Stimulated activated CD8-positive, alpha-beta memory T cell treated with anti-CD3 and anti-CD28 coated beads, Interleukin-12 subunit alpha, Interleukin-12 subunit beta, amount 100 ng/mL, for 4 hours (primary cell): Measurements from ENCODE around the gene HBS1L.
A peak's percentile ranks its signal among the peaks of the same experiment; 100 is the strongest.

Source experiments
- DNase-seq: peaks from one replicate; pipeline ENCODE4 v3.0.0-alpha.2; 2020; ENCODE audit warnings: low read depth

Gene HBS1L

DNA sequence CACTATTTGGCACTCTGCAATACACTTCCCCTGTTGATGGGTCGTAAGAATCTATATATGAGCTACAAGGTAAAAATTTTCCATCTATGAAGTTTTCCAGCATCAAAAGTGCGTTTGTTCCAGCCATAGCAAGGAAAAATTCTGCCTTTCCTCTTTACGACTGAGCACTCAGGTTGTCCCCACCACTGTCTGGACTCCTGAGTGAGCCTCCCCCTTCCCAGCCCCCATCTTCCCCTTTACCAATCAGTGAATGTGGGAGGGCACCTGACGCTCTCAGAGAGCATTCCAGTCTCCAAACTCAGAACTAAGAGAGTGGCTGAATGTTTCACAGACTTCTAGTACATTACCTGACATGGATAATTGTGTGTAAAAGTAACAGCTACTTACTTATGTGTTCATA lies 104.7 kb downstream of the HBS1L start, which contains the start of gene ALDH8A1:
Gene ALDH8A1, minus strand, starts transcription at position 175 of the 400 bp plus-strand sequence. Its CDS starts 48 bp downstream, at position 127.
- DNase-seq: no peak

DNA sequence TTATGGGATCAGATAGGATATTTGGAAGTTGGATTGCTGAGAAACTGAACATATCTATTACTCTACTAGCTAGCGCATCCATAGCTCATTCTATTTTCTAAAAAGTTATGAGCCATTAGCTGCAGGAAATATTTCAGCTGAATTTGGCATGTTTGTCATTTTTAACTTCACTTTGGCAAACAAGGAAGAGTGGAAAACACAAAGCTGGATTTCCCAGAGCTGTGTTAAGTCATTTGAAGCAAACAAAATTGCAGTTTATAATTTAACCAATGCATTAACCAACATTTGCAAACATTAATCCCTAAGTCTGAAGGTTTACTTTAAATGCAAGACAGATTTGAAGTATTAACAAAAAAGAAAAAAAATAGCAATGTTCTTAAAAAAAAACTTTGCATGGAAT lies 105.9 kb downstream of the HBS1L start:
- DNase-seq: no peak

DNA sequence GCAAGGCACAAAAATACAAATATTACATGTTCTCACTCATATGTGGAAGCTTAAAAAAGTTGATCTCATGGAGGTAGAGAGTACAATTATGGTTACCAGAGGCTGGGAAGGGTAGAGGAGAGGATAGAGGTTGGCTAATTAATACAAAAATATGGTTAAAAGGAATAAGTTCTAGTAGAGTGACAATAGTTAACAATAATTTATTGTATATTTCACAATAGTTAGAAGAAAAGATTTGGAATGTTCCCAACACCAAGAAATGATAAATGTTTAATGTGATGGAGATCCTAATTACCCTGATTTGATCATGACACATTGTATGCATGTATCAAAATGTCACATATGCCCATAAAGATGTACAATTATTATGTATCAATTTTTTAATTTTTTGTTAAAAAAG lies 106.5 kb downstream of the HBS1L start:
- DNase-seq: no peak

DNA sequence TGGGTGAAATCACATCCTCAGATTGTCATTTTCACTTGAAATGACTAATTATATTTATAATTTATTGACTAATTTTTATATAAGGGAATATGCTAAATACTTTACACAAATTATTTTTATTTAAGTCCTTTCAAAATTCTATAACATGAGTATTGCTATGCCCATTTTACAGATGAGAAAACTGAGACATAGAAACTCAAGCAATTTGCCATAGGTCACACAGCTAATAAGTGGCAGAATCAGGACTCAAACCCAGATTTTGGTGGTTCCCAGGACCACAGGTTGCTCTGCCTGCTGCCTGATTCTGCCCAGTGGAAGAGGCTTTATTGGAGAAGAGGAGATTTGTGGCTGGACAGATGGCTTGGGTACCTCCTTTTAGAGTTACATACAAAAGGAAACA lies 109.6 kb downstream of the HBS1L start:
- no peak for DNase-seq

DNA sequence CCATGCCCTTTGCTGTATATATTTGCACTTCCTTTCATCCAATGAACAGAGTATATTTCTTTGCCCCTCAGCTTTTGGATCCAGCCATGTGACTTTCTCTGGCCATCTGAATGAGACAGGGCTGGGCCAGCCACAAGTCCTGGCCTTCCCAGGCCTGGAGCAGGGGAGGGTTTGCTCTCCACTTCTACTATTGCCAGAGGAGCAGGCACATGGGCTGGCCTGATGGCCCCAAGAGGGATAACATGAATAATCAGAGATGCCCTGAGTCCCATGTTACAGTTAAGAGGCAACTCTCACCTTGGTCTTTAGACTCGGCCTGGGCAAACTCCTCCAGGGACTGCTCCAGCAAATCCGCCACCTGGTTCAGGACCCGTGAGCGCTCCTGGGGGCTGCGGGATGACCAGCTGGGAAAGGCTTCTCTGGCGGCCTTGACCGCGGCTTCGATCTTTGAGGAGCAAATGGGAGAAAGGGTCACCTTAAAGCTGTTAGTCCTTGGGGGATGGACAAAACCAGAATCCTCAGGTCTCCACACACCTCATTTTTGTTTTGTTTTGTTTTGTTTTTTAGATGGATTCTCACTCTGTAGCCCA lies 111.0 kb downstream of the HBS1L start:
- no peak for DNase-seq

- DNase-seq: peak; percentile 24
Measured at GRCh38 chr6:134938896-134939295, 115.7 kb downstream of the HBS1L start.

DNA sequence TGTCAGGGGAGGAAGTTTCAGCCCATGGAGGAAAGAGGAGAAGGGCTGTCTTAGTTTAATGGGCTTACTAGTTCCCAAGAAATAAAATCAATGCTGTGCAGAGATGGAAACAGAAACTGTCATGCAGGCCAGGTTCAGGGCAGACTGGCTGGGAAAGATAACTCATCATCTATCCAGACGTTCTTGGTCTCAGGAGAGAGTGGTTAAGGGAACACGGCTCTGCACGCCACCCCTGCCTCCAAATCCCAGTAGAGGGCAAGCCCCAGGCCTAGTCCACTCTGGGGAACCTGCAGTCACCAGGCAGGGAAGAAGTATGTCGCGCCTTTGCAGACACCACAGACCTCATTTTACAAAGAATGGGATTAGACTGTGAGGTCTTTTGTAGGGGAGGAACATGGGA lies 117.2 kb downstream of the HBS1L start:
- no peak for DNase-seq

GRCh38 chr6:134936931-134937330 lies 117.7 kb downstream of the HBS1L start:
- no peak for DNase-seq

DNA sequence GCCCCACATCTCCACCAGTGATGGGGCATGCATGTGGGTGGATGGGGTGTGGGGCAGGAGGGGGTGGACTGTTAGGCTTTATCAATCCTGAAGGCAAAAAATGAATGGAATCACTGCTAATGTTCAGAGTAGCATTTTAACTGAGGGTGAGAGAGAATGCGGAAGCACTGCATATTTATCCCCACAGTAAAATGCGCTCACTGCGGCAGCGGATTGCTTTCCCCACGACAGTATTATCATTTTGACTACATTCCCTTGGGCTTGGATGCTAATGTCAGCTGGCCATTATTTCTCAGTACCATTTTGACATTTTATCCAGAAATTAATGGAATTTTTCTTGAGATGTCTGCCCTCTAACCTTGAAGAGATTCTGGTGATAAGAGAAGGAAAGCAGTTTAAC lies 118.1 kb downstream of the HBS1L start:
- no peak for DNase-seq

- no peak for DNase-seq
Measured at GRCh38 chr6:134934793-134935485, 119.7 kb downstream of the HBS1L start.

GRCh38 chr6:134932535-134933470 lies 121.8 kb downstream of the HBS1L start:
- no peak for DNase-seq

GRCh38 chr6:134932098-134932497 lies 122.5 kb downstream of the HBS1L start:
- DNase-seq: no peak

DNA sequence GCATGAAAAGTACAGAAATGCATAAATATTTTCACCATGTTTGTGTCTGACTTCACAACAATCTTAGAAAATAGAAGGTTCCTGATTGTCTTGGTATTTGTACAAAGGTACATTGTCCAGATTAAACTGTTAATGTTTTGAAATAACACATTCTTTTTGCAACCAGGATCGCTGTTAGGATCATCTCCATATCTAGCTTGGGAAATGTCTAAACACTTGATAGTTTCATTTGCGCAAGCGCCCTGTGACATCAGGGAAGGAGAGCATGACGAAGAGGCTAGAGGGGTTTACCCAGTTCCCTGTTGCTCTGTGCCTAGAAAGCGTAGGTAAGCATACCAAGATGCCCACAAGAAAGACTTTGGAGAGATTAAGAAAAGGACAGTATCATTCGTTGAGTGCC lies 124.2 kb downstream of the HBS1L start:
- DNase-seq: no peak

DNA sequence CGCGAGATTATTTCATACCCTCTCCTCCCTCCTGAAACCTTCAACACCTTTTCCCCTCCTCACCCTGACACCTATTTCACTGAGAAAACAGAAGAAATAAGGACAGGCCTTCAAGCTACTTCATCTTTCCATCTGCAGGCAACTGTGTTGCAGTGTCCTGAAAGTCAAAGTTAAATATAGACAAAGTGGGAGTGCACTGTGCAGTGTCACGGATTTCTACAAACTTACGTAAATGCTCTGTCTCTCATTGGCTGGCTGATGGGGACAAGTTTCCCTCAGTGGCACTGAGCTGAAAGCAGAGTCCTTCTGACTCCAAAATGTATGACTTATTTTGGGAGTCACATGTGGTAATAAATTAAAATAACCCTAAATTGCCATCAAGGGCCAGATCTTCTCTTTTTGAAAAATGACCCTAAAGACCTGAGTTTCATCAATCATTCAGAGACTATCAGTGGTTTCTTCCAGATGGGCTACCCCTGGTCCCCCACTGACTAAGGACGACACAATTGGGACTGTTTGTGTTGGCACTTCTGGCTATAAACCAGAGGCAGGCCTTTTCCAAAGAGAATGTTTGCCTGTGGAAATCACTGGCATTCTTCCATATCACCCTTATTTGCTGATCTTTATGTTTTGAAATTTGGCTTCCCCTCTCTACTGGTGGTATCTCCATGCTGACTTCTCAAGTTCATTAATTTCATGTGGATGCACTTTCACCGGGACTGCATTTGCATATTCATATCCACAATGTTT lies 126.3 kb downstream of the HBS1L start:
- DNase-seq: no peak

DNA sequence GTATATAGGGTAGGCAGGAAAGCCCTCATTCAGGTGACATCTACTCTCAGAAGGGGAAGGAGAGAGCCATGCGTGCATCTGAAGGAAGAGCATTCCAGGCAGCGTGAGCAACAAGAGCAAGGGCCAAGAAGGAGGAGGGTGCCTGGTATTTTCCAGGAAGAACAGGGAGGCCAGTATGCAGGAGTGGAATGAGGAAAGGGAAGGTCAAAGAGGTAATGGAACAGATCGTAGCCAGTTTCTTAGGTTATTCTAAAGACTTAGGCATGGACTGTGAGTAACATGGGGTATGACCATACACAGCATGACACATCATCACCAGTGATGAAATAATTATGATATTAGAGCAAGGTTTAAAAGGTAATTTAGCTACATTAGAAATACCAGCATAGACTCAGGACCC lies 128.8 kb downstream of the HBS1L start:
- DNase-seq: no peak

DNA sequence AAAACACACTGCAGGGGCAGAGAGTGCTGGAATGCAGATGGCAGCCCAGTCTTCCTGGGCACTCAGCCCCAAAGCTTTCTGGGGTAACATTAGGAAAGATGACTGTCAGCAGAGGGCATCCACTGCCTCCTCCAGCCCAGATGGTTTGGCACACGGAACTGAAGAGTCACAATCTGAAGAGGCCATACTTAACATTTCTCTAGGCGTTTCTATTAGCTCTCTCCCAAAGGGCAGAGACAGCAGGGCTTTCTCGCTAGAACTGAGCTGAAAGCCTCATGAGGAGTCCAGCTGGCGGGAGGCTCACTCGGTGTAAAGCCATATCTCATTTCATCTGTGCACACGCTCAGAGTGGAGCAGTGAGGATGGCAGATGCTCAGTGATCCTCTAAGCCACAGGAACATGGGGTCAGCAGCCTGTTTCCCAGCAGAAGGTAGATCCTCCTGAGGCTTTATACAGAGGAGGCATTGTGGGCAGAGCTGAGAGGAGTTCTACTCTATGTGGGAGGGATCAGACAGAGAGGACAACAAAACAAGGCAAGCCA lies 132.8 kb downstream of the HBS1L start:
- DNase-seq: no peak

DNA sequence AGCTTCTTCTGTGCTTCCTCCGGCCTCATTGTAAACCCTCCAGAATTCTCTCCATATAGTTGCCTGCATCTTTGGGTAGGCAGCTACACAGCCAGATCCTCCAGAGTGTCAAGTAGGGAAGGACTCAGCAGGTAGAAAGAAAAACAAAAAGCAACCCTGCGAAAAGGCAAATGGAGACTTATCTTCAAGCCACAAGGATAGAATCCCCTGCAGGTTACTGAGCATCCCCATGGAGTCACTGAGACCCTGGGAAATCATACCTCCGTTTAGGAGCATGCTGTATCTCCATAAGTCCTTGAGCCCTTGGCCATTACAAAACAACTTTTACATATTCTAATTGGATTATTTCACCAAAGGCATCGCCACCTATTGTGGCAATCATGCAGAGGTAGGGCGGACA lies 133.3 kb downstream of the HBS1L start:
- no peak for DNase-seq

- no peak for DNase-seq
Measured at GRCh38 chr6:134920422-134920821, 134.2 kb downstream of the HBS1L start.

DNA sequence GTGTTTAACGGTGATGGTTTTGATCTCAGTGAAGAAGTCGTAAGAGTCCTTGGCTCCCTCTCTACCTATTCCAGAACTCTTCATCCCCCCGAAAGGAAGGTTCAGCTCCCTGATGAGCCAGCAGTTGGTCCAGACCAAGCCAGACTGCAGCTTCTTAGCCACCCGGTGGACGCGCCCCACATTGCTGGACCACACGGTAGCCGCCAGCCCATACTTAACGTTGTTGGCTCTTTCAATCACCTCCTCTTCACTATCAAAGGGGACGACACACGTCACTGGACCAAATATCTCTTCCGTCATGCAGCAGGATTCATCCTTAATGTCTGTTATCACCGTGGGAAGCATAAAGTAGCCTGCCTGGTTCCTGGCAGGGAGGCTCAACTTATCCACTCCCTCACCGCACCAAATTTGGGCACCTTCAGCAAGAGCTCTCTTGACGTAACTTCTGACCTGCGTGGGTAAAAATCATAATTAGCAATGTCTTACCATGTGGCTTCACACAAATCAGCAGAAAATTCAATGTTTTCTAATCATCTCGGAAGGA lies 136.1 kb downstream of the HBS1L start:
- DNase-seq: no peak

- no peak for DNase-seq
Measured at GRCh38 chr6:134911547-134911946, 143.1 kb downstream of the HBS1L start.

DNA sequence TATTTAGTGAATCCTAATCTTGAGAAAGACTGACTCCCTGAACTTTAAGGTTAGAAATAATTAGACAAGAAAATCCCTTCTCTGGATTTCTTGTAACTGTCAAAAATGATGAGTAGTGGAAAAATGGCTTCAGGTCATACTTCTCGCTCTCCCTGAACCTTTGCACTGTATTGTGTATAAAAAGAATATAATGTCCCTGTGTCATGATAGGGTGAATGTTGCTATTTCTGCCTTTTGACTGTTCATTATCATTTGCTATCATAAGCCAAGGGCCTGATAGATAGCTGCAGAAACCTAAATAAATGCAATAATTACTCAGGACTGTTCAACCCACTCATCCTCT lies 144.1 kb downstream of the HBS1L start:
- no peak for DNase-seq
